NCI-H748 (cell line): ENCODE results near the gene NADSYN1.

ENCODE experiments used
- DNase-seq: peaks from one replicate; lab custom pipeline; 2025; ENCODE audit not compliant: unreplicated experiment; lab: John Stamatoyannopoulos, UW

Gene NADSYN1

GRCh38 chr11:71472357-71472885 is 19.4 kb downstream of the NADSYN1 start:
- no peak for DNase-seq

- DNase-seq: no peak
These were observed 20.2 kb downstream of the NADSYN1 start for GRCh38 chr11:71472941-71473792.

- no peak for DNase-seq
These were observed 20.7 kb downstream of the NADSYN1 start for GRCh38 chr11:71473793-71474080.

GRCh38 chr11:71474141-71474770 is 21.3 kb downstream of the NADSYN1 start:
- DNase-seq: no peak

GRCh38 chr11:71474771-71475483 is 21.9 kb downstream of the NADSYN1 start:
- no peak for DNase-seq

- DNase-seq: no peak
These were observed 23.0 kb downstream of the NADSYN1 start for GRCh38 chr11:71476031-71476430.

GRCh38 chr11:71476926-71477640 is 24.1 kb downstream of the NADSYN1 start:
- no peak for DNase-seq

GRCh38 chr11:71477641-71478527 is 24.9 kb downstream of the NADSYN1 start:
- DNase-seq: no peak

GRCh38 chr11:71478528-71478840 is 25.5 kb downstream of the NADSYN1 start:
- DNase-seq: no peak

- DNase-seq: no peak
These were observed 28.3 kb downstream of the NADSYN1 start for GRCh38 chr11:71481101-71481960.

GRCh38 chr11:71482216-71482615 is 29.2 kb downstream of the NADSYN1 start:
- no peak for DNase-seq

GRCh38 chr11:71482746-71483364 is 29.9 kb downstream of the NADSYN1 start:
- no peak for DNase-seq

- no peak for DNase-seq
These were observed 30.7 kb downstream of the NADSYN1 start for GRCh38 chr11:71483692-71484091.

GRCh38 chr11:71484248-71485062 is 31.5 kb downstream of the NADSYN1 start:
- DNase-seq: no peak

- no peak for DNase-seq
These were observed 32.0 kb downstream of the NADSYN1 start for GRCh38 chr11:71485063-71485399.

GRCh38 chr11:71485466-71485865 is 32.5 kb downstream of the NADSYN1 start:
- DNase-seq: no peak

GRCh38 chr11:71486320-71486719 is 33.3 kb downstream of the NADSYN1 start:
- no peak for DNase-seq

GRCh38 chr11:71488681-71489270 is 35.8 kb downstream of the NADSYN1 start:
- no peak for DNase-seq
